Gastroesophageal sphincter (tissue), 4 donors: ENCODE results near the gene HDC. TPM values are rescaled to one million over a fixed set of nuclear protein-coding genes. Genes with fewer than 3 reads are reported as not detected.

ENCODE experiments used
- ATAC-seq: fragments of 150-250 bp; one replicate; pipeline ENCODE4 v1.9.1; 2016; ENCODE audit warnings: mild to moderate bottlenecking, moderate library complexity
- H3K27ac ChIP-seq, 4 donors: fragments of 200-600 bp; sonication (generic) in 3 of 4; 1 replicate in 3 of 4; 2 replicates in 1 of 4; pipeline ENCODE4 v1.5.1; 2016 to 2019
- H3K27me3 ChIP-seq: fragments of 200-600 bp; sonication (generic); one replicate; pipeline ENCODE4 v1.5.1; 2019
- H3K36me3 ChIP-seq, 2 donors: fragments of 200-600 bp; sonication (generic); one replicate each; pipeline ENCODE4 v1.5.1; 2019; ENCODE audit warnings: control low read depth in 1 of 2
- H3K4me1 ChIP-seq, 3 donors: fragments of 200-600 bp; sonication (generic); 1 replicate in 2 of 3; 2 replicates in 1 of 3; pipeline ENCODE4 v1.5.1; 2016 to 2019; ENCODE audit warnings: control low read depth in 2 of 3
- H3K4me3 ChIP-seq, 2 donors: fragments of 200-600 bp; sonication (generic); one replicate each; pipeline ENCODE4 v1.5.1; 2019; ENCODE audit warnings: mild to moderate bottlenecking in 1 of 2, moderate library complexity in 1 of 2
- H3K9me3 ChIP-seq, 3 donors: fragments of 200-600 bp; sonication (generic); one replicate each; pipeline ENCODE4 v1.5.1; 2017 to 2019; ENCODE audit warnings: control low read depth in 2 of 3
- EP300 ChIP-seq: sonication (generic); formaldehyde crosslinking; IDR thresholded peaks from one replicate; pipeline ENCODE4 v1.6.1; 2017; ENCODE audit warnings: antibody characterized with exemption, mild to moderate bottlenecking
- POLR2A ChIP-seq, 2 donors: fragments of 450-650 bp; IDR thresholded peaks; one replicate each; pipeline ENCODE4 v1.6.1; 2017; ENCODE audit warnings: antibody characterized with exemption in 2 of 2, mild to moderate bottlenecking in 2 of 2, moderate library complexity in 1 of 2
- POLR2AphosphoS5 ChIP-seq: sonication (generic); formaldehyde crosslinking; IDR thresholded peaks from one replicate; pipeline ENCODE4 v1.6.1; 2017; ENCODE audit warnings: antibody characterized with exemption
- WGBS, 2 donors: methylation state at CpG; one replicate each; pipeline ENCODE4 v1.1.5; 2018; ENCODE audit warnings: low coverage in 1 of 2; 5-methylcytosine and 5-hydroxymethylcytosine counted together
- total RNA-seq, 4 donors: library from RNA; depleted of rRNA; stranded (reverse); fragments of >200 nt; gene quantifications; one replicate each; pipeline ENCODE4 v1.1.0, GENCODE V29; 2016
- TF ChIP-seq, protein P1 (sequence below), 4 experiments: fragments of 200-600 bp in 2 of 4; fragments of 450-650 bp in 2 of 4; sonication (generic) in 1 of 4; IDR thresholded peaks; one replicate each; pipeline ENCODE4 v1.5.1; 2017 to 2019; ENCODE audit warnings: antibody characterized with exemption in 4 of 4, mild to moderate bottlenecking in 2 of 4, moderate library complexity in 2 of 4

Gene HDC
- total RNA-seq, 4 donors from 2014 or later: 3.1 to 4.2 (median 4.0) TPM; not detected in 1

DNA sequence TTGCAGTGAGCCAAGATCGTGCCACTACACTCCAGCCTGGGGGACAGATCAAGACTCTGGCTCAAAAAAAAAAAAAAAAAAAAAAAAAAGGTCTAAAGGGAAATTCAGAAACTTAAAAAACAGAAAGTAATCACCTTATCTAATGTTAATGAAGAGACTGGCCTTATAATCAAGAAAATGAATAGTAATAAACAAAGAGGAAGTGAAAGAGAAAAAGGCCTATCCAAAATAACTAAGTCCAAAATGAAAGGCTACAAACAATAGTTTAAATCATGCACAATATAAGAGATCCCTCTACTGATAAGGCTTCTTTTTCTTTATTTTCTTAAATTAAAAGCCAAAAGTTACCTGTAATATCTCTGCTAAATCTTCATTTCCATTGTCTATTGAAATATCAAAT, 37.1 kb upstream of the HDC start:
- no peaks in the 10 kb centered on the region for H3K27me3 ChIP-seq
- H3K9me3 ChIP-seq: no peaks in the 10 kb centered on the region
- H3K27ac ChIP-seq: no peak overlapping the region
- no peaks in the 10 kb centered on the region for H3K4me1 ChIP-seq
- ATAC-seq: no peak
- WGBS, 2 donors: 83 to 100% methylated on average over 1 of the region's 1 CpG
- peaks cover 0 to 80% of the 10 kb centered on the region in 2 donors for H3K36me3 ChIP-seq
- TF ChIP-seq EP300: no peak
- no peak for TF ChIP-seq POLR2A (IDR thresholded peaks at IDR 0.05)
- TF ChIP-seq POLR2AphosphoS5: no peak
- TF ChIP-seq, protein P1, sequence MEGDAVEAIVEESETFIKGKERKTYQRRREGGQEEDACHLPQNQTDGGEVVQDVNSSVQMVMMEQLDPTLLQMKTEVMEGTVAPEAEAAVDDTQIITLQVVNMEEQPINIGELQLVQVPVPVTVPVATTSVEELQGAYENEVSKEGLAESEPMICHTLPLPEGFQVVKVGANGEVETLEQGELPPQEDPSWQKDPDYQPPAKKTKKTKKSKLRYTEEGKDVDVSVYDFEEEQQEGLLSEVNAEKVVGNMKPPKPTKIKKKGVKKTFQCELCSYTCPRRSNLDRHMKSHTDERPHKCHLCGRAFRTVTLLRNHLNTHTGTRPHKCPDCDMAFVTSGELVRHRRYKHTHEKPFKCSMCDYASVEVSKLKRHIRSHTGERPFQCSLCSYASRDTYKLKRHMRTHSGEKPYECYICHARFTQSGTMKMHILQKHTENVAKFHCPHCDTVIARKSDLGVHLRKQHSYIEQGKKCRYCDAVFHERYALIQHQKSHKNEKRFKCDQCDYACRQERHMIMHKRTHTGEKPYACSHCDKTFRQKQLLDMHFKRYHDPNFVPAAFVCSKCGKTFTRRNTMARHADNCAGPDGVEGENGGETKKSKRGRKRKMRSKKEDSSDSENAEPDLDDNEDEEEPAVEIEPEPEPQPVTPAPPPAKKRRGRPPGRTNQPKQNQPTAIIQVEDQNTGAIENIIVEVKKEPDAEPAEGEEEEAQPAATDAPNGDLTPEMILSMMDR (IDR thresholded peaks at IDR 0.05): no peak
- H3K4me3 ChIP-seq: no peak overlapping the region

DNA sequence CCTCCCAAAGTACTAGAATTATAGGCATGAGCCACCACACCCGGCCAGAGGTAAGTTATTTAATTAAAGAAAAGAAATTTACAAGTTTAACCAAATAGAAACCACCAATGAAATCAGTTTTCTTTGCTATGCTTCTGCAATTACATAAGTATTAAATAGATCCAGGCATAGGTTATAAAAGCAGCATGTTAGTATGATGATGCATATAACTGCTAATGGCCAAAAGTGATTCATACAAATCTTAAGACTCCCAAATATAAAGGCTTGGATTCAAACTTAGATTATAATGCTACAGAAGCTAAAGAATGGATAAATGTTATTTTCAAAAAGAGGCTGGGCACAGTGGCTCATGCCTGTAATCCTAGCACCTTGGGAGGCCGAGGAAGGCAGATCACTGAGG, 32.8 kb upstream of the HDC start:
- 94 to 100% methylated on average over 2 of the region's 2 CpGs for WGBS, 2 donors
- no peak overlapping the region for H3K4me3 ChIP-seq
- H3K36me3 ChIP-seq: peaks cover 0 to 68% of the 10 kb centered on the region in 2 donors
- no peaks in the 10 kb centered on the region for H3K27me3 ChIP-seq
- no peaks in the 10 kb centered on the region for H3K4me1 ChIP-seq
- no peak for TF ChIP-seq POLR2AphosphoS5
- TF ChIP-seq, protein P1 (IDR thresholded peaks at IDR 0.05): no peak
- no peak for TF ChIP-seq POLR2A (IDR thresholded peaks at IDR 0.05)
- no peak for TF ChIP-seq EP300
- ATAC-seq: no peak
- no peak overlapping the region for H3K27ac ChIP-seq
- H3K9me3 ChIP-seq: no peaks in the 10 kb centered on the region

DNA sequence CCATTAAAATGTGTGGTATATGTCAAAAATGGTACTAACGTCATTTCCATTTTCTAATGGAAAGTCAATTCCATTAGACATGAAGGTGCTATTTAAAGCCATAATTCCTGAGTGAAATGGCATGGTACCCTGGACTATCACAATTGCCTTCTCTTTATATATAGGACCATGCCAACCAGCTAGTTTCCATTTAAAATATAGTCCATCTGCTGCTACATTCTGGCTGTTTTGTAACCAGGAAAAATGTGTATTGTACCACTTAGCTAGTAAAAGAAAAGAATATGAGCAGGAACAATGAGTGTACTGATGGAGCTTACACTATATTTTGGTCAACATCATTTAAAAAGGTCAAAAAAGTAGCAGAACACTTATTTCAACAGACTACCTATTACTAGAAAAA, 30.4 kb upstream of the HDC start:
- H3K27ac ChIP-seq: no peak overlapping the region
- no peak overlapping the region for H3K4me3 ChIP-seq
- no peaks in the 10 kb centered on the region for H3K9me3 ChIP-seq
- ATAC-seq: no peak
- H3K36me3 ChIP-seq: peaks cover 0 to 53% of the 10 kb centered on the region in 2 donors
- 83 to 84% methylated on average over 1 of the region's 1 CpG for WGBS, 2 donors
- H3K27me3 ChIP-seq: no peaks in the 10 kb centered on the region
- no peaks in the 10 kb centered on the region for H3K4me1 ChIP-seq
- TF ChIP-seq POLR2A (IDR thresholded peaks at IDR 0.05): no peak
- TF ChIP-seq, protein P1 (IDR thresholded peaks at IDR 0.05): no peak
- no peak for TF ChIP-seq POLR2AphosphoS5
- no peak for TF ChIP-seq EP300

DNA sequence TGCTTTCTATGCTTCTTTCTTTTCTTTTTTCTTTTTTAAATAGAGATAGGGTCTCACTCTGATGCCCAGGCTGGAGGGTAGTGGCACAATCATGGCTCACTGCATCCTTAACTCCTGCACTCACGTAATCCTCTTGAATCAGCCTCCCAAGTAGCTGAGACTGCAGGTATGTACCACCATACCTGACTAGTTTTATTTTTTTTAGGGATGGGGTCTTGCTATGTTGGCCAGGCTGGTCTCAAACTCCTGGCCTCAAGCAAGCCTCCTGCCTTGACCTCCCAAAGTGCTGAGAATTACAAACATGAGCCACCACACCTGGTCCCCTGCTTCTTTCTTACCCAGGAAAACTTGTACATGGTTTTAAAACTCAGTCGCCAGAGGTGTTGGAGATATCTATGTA, 24.2 kb upstream of the HDC start:
- WGBS, 2 donors: 94 to 100% methylated on average over 2 of the region's 2 CpGs
- no peak overlapping the region for H3K27ac ChIP-seq
- H3K9me3 ChIP-seq: no peaks in the 10 kb centered on the region
- no peaks in the 10 kb centered on the region for H3K27me3 ChIP-seq
- H3K4me3 ChIP-seq: no peak overlapping the region
- no peak for ATAC-seq
- H3K36me3 ChIP-seq: peaks cover 3 to 50% of the 10 kb centered on the region in 2 donors
- no peaks in the 10 kb centered on the region for H3K4me1 ChIP-seq
- TF ChIP-seq, protein P1 (IDR thresholded peaks at IDR 0.05): no peak
- TF ChIP-seq POLR2A (IDR thresholded peaks at IDR 0.05) (no peak), EP300 (no peak), POLR2AphosphoS5 (no peak)

DNA sequence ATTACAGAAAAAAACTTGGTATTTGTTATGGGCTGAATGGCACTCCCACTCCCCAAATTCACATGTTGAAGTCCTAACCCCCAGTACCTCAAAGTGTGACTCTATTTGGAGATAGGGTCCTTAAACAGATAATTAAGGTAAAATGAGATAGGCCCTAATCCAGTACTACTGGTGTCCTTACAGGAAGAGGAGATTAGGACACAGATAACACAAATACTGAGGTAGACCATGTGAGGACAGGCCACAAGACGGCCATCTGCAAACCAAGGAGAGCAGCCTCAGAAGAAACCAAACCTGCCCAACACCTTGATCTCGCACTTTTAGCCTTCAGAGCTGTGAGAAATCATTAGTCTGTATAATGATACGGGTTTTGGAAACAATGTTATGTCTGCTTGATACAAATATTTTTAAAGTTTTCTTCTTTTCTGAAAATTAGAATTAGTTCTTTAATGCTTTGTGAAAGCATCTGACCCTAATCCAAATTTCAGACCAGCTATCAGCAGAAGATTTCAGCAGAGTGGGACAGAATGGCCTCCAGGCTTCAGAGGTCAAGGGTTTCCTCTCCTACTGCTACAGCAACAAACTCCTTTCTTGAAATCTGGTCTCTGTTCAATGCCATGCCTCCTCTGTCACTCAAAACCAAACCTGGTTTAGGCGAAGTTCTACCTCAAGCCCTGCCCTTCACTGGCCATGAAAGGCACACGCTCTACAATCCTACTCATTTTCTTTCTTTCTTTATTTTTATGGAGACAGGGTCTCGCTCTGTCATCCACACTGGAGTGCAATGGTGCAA, 22.0 kb upstream of the HDC start:
- Histone ChIP-seq H3K4me3 (no peak overlapping the region), H3K9me3 (no peaks in the 10 kb centered on the region), H3K36me3 (peaks cover 3 to 50% of the 10 kb centered on the region in 2 donors), H3K4me1 (no peaks in the 10 kb centered on the region), H3K27me3 (no peaks in the 10 kb centered on the region), H3K27ac (no peak overlapping the region)
- WGBS, 2 donors: 95 to 100% methylated on average over 2 to 6 of the region's 6 CpGs
- ATAC-seq: no peak
- TF ChIP-seq POLR2A (IDR thresholded peaks at IDR 0.05) (no peak), EP300 (no peak), POLR2AphosphoS5 (no peak)
- TF ChIP-seq, protein P1 (IDR thresholded peaks at IDR 0.05): no peak
